Measurements from ENCODE around the gene COL13A1. TPM values are rescaled to one million over a fixed set of nuclear protein-coding genes. Genes with fewer than 3 reads are reported as not detected.

COL13A1 gene
- total RNA-seq, 1 experiment from 2014 or later, result 0.05 TPM

Other genes with a start within 250 kb of the COL13A1 start
- gene NEUROG3, start 228.5 kb upstream of the COL13A1 start, total RNA-seq (2014; rRNA removed; shearing (Covaris generic)), result 0.99 and 1.5 TPM in 2 replicates
- 3.4 and 3.5 TPM in 2 replicates for gene FAM241B, start 171.7 kb upstream of the COL13A1 start, total RNA-seq (2014; rRNA removed; shearing (Covaris generic))

Measured in HT-29 (cell line).